ENCODE results near the gene ZNF532. TPM values are rescaled to one million over a fixed set of nuclear protein-coding genes. Genes with fewer than 3 reads are reported as not detected.
A peak's percentile ranks its signal among the peaks of the same experiment; 100 is the strongest.

The ZNF532 gene
- total RNA-seq, 6 donors from 2014 or later = 35.6 to 76.5 (median 42.9) TPM

- no peak for TF ChIP-seq EP300 (IDR thresholded peaks at IDR 0.05)
- TF ChIP-seq POLR2AphosphoS5 (IDR thresholded peaks at IDR 0.05) = no peak
- no peak for TF ChIP-seq POLR2A (IDR thresholded peaks at IDR 0.05)
- TF ChIP-seq CTCF (IDR thresholded peaks at IDR 0.05) = no peak
- DNase-seq (no peak), ATAC-seq (ENCODE audit: low FRiP score in 2 of 2) (no peak)
- peak overlapping the region in 2 of 4 donors; percentile 54 to 58 for H3K4me3 ChIP-seq
- peak overlapping the region; percentile 92 to 99 (median 96) for H3K27ac ChIP-seq
- peaks cover 38 to 70% (median 45%) of the 10 kb centered on the region in 4 donors for H3K4me1 ChIP-seq
- WGBS, 2 donors = 44 to 59% methylated on average over 4 of the region's 4 CpGs
- H3K36me3 ChIP-seq = peaks cover 0 to 15% (median 2%) of the 10 kb centered on the region in 4 donors
- peaks cover 0 to 2% (median 0%) of the 10 kb centered on the region in 4 donors for H3K27me3 ChIP-seq
- H3K9me3 ChIP-seq = no peaks in the 10 kb centered on the region
Observed at GRCh38 chr18:58865033-58865590, 435 bp downstream of the ZNF532 start.

GRCh38 chr18:58865701-58866065 lies 1.0 kb downstream of the ZNF532 start:
- DNase-seq = no peak
- peak overlapping the region in 3 of 4 donors; percentile 56 to 99 (median 98) for H3K27ac ChIP-seq
- 75 to 81% methylated on average over 8 of the region's 8 CpGs for WGBS, 2 donors
- H3K36me3 ChIP-seq = peaks cover 0 to 15% (median 2%) of the 10 kb centered on the region in 4 donors
- peaks cover 0 to 2% (median 0%) of the 10 kb centered on the region in 4 donors for H3K27me3 ChIP-seq
- H3K9me3 ChIP-seq = no peaks in the 10 kb centered on the region
- no peak for ATAC-seq (ENCODE audit: low FRiP score in 2 of 2)
- peaks cover 38 to 65% (median 45%) of the 10 kb centered on the region in 4 donors for H3K4me1 ChIP-seq
- no peak for TF ChIP-seq EP300 (IDR thresholded peaks at IDR 0.05)
- H3K4me3 ChIP-seq = peak overlapping the region in 1 of 4 donors; percentile 58

DNA sequence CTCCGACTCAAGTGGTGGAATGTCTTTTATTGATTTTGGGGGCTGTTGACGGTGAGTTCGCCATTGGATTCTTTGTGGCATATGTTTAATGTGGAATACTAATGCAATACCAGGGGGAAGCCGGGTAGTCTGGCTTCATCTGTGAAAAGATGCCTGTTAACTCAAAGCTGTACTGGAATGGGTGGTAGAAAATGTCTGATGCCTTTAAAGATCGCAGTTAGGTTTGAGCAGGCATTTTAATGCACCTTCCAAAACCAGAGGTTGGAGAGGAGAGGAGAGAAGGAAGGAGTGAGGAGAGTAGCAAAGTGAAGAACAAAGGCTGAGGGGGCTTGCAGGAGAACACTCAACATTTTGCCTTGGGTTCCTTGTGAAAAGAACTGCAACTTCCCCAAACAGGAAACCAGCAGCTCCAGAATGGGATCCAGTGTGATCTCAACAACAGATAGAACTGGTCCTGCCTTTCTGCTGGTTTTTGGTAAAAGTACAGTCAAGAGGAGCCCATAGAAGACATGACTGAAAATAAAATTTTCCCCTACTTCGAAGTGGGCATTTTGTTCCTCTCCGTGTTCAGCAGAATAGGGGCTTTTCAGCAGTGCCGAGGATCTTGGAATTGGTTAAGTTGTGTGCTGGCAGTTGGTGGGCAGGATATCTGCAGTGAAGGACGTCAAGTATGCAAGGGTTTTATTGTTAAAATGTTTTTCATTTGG lies 1.5 kb downstream of the ZNF532 start:
- DNase-seq = no peak
- Histone ChIP-seq H3K27me3 (peaks cover 0 to 2% (median 0%) of the 10 kb centered on the region in 4 donors), H3K9me3 (no peaks in the 10 kb centered on the region), H3K4me1 (peaks cover 38 to 60% (median 48%) of the 10 kb centered on the region in 4 donors), H3K4me3 (peak overlapping the region in 1 of 4 donors; percentile 14), H3K27ac (peak overlapping the region; percentile 40 to 99 (median 77)), H3K36me3 (peaks cover 0 to 15% (median 2%) of the 10 kb centered on the region in 4 donors)
- no peak for ATAC-seq (ENCODE audit: low FRiP score in 2 of 2)
- 53 to 62% methylated on average over 9 of the region's 9 CpGs for WGBS, 2 donors
- TF ChIP-seq POLR2A (IDR thresholded peaks at IDR 0.05) (no peak), CTCF (IDR thresholded peaks at IDR 0.05) (no peak), POLR2AphosphoS5 (IDR thresholded peaks at IDR 0.05) (no peak), EP300 (IDR thresholded peaks at IDR 0.05) (no peak)

- peaks cover 0 to 15% (median 2%) of the 10 kb centered on the region in 4 donors for H3K36me3 ChIP-seq
- peak overlapping the region in 1 of 4 donors; percentile 14 for H3K4me3 ChIP-seq
- peak overlapping the region in 3 of 4 donors; percentile 56 to 99 (median 98) for H3K27ac ChIP-seq
- H3K9me3 ChIP-seq = no peaks in the 10 kb centered on the region
- ATAC-seq (ENCODE audit: low FRiP score in 2 of 2) (no peak), DNase-seq (no peak)
- H3K27me3 ChIP-seq = peaks cover 0 to 2% (median 0%) of the 10 kb centered on the region in 4 donors
- peaks cover 38 to 55% (median 48%) of the 10 kb centered on the region in 4 donors for H3K4me1 ChIP-seq
- WGBS, 2 donors = 63 to 71% methylated on average over 6 of the region's 6 CpGs
- TF ChIP-seq POLR2A (IDR thresholded peaks at IDR 0.05) (no peak), POLR2AphosphoS5 (IDR thresholded peaks at IDR 0.05) (no peak), CTCF (IDR thresholded peaks at IDR 0.05) (no peak), EP300 (IDR thresholded peaks at IDR 0.05) (no peak)
Observed at GRCh38 chr18:58866773-58867150, 2.1 kb downstream of the ZNF532 start.

GRCh38 chr18:58867281-58867961 lies 2.7 kb downstream of the ZNF532 start:
- peaks cover 0 to 2% (median 0%) of the 10 kb centered on the region in 4 donors for H3K27me3 ChIP-seq
- no peak overlapping the region for H3K4me3 ChIP-seq
- H3K27ac ChIP-seq = peak overlapping the region in 3 of 4 donors; percentile 42 to 99 (median 98)

More at GRCh38 chr18:58867281-58867961, 2.7 kb downstream of the ZNF532 start:
- Histone ChIP-seq H3K9me3 (no peaks in the 10 kb centered on the region), H3K36me3 (peaks cover 0 to 17% (median 2%) of the 10 kb centered on the region in 4 donors), H3K4me1 (peaks cover 37 to 48% (median 45%) of the 10 kb centered on the region in 4 donors)
- DNase-seq = no peak
- WGBS, 2 donors = 63 to 70% methylated on average over 10 of the region's 10 CpGs
- no peak for ATAC-seq (ENCODE audit: low FRiP score in 2 of 2)
- no peak for TF ChIP-seq POLR2AphosphoS5 (IDR thresholded peaks at IDR 0.05)
- no peak for TF ChIP-seq POLR2A (IDR thresholded peaks at IDR 0.05)
- TF ChIP-seq EP300 (IDR thresholded peaks at IDR 0.05) = no peak
- TF ChIP-seq CTCF (IDR thresholded peaks at IDR 0.05) = no peak

Measured in upper lobe of left lung (tissue), 6 donors.